MCF 10A (cell line): ENCODE results near the gene TAF9. TPM values are rescaled to one million over a fixed set of nuclear protein-coding genes. Genes with fewer than 3 reads are reported as not detected.

Experiments used
- BruUV-seq: library from RNA; stranded (reverse); fragments of 400-500 nt; replicated peaks from 2 replicates; lab custom pipeline; 2021; lab: Mats Ljungman, UMichigan
- CTCF ChIA-PET: fragments of 300-600 bp; sonication (Branson Sonifier 250); formaldehyde crosslinking; extraction: SDS; loops from one replicate; lab custom pipeline; 2021; ENCODE audit warnings: antibody characterized with exemption, inconsistent platforms; lab: Yijun Ruan, JAX
- POLR2A ChIA-PET: fragments of 300-600, 350-650 bp; sonication (Branson Sonifier 250); formaldehyde crosslinking; extraction: SDS; loops from one replicate; lab custom pipeline; 2020; ENCODE audit warnings: antibody characterized with exemption, inconsistent platforms; lab: Yijun Ruan, JAX
- DNase-seq: peaks from one replicate; pipeline ENCODE4 v3.0.0-alpha.2; 2018; ENCODE audit not compliant: unreplicated experiment
- H3K27ac Mint-ChIP-seq: one replicate; pipeline ENCODE4 v1.8.0; 2022; ENCODE audit warnings: mild to moderate bottlenecking, low read depth, mixed read lengths; ENCODE audit not compliant: unreplicated experiment
- H3K27me3 Mint-ChIP-seq: one replicate; pipeline ENCODE4 v1.8.0; 2022; ENCODE audit warnings: mixed read lengths; ENCODE audit not compliant: insufficient read depth, unreplicated experiment
- H3K36me3 Mint-ChIP-seq: one replicate; pipeline ENCODE4 v1.8.0; 2022; ENCODE audit warnings: mild to moderate bottlenecking, moderate library complexity, mixed read lengths; ENCODE audit not compliant: insufficient read depth, unreplicated experiment
- H3K4me1 Mint-ChIP-seq: one replicate; pipeline ENCODE4 v1.8.0; 2022; ENCODE audit warnings: mixed read lengths; ENCODE audit not compliant: insufficient read depth, unreplicated experiment
- H3K4me3 Mint-ChIP-seq: one replicate; pipeline ENCODE4 v1.8.0; 2022; ENCODE audit warnings: mild to moderate bottlenecking, moderate library complexity, mixed read lengths; ENCODE audit not compliant: unreplicated experiment
- H3K9me3 Mint-ChIP-seq: one replicate; pipeline ENCODE4 v1.8.0; 2022; ENCODE audit warnings: mixed read lengths; ENCODE audit not compliant: unreplicated experiment
- CTCF ChIP-seq: fragments of 200-600 bp; IDR thresholded peaks from one replicate; pipeline ENCODE4 v1.8.0; 2022; ENCODE audit warnings: antibody characterized with exemption, mild to moderate bottlenecking; ENCODE audit not compliant: unreplicated experiment
- intact Hi-C: fragments of 100-400 bp; cut with micrococcal nuclease; formaldehyde crosslinking; loops from 2 replicates; pipeline ENCODE4 v1.14.1; 2022
- total RNA-seq: library from RNA; stranded (reverse); gene quantifications from 2 replicates; pipeline ENCODE4 v1.2.3, GENCODE V29; 2022

The TAF9 gene
- total RNA-seq, 1 experiment from 2014 or later: 149 TPM

GRCh38 chr5:69416180-69416579 is 46.9 kb upstream of the TAF9 start:
- TSS peak; percentile 38 for BruUV-seq
- H3K36me3 Mint-ChIP-seq: peaks cover 21% of the 10 kb centered on the region
- TF ChIP-seq CTCF: no peak
- H3K4me3 Mint-ChIP-seq: peak overlapping the region; percentile 87
- peaks cover 16% of the 10 kb centered on the region for H3K4me1 Mint-ChIP-seq
- intact Hi-C loops: no loop called here
- POLR2A ChIA-PET: interaction anchor here (0.6 to 4.1 kb wide), 10 partner anchors 9 to 322 kb away, joined by 3 to 45 read pairs (median 3); partner anchors contain the start of genes CCDC125 and OCLN
- H3K27ac Mint-ChIP-seq: peak overlapping the region; percentile 90
- no peaks in the 10 kb centered on the region for H3K27me3 Mint-ChIP-seq
- CTCF ChIA-PET: interaction anchor here (0.6 to 1.5 kb wide), 3 partner anchors 13 to 81 kb away, joined by 3 to 4 read pairs (median 3); no protein-coding TSS in a partner anchor
- H3K9me3 Mint-ChIP-seq: no peaks in the 10 kb centered on the region
- DNase-seq: peak; percentile 14

GRCh38 chr5:69415584-69415958 is 46.3 kb upstream of the TAF9 start:
- Mint-ChIP-seq H3K4me1 (peaks cover 16% of the 10 kb centered on the region), H3K27ac (peak overlapping the region; percentile 90), H3K27me3 (no peaks in the 10 kb centered on the region), H3K4me3 (peak overlapping the region; percentile 87), H3K36me3 (peaks cover 17% of the 10 kb centered on the region), H3K9me3 (no peaks in the 10 kb centered on the region)
- ChIA-PET POLR2A (interaction anchor here (0.6 to 4.1 kb wide), 10 partner anchors 10 to 321 kb away, joined by 3 to 45 read pairs (median 4); partner anchors contain the start of genes CCDC125, OCLN and RAD17), CTCF (interaction anchor here (1.5 kb wide), 1 partner anchor 14 kb away, joined by 3 read pairs; no protein-coding TSS in a partner anchor)
- TF ChIP-seq CTCF: no peak
- peak; percentile 44 for DNase-seq
- BruUV-seq: no TSS peak
- intact Hi-C loops: no loop called here

GRCh38 chr5:69414885-69415583 is 45.7 kb upstream of the TAF9 start, which contains the start of gene MARVELD2:
MARVELD2 (plus strand) TSS chr5:69415116; CDS start chr5:69419386, 4,270 bp downstream.
- Mint-ChIP-seq H3K27me3 (no peaks in the 10 kb centered on the region), H3K4me3 (peak within 1 kb of the TSS; percentile 87), H3K27ac (peak within 1 kb of the TSS; percentile 90), H3K36me3 (peaks cover 21% of the 10 kb centered on the region), H3K9me3 (no peaks in the 10 kb centered on the region), H3K4me1 (peaks cover 16% of the 10 kb centered on the region)
- CTCF ChIA-PET: interaction anchor here (0.6 to 1.5 kb wide), 4 partner anchors 14 to 372 kb away, joined by 3 to 4 read pairs (median 3); no protein-coding TSS in a partner anchor
- DNase-seq: peak; percentile 91
- peak; percentile 50 for TF ChIP-seq CTCF
- BruUV-seq: no TSS peak
- intact Hi-C loops: no loop called here
- POLR2A ChIA-PET: interaction anchor here (0.6 to 4.1 kb wide), 10 partner anchors 11 to 321 kb away, joined by 3 to 45 read pairs (median 3); partner anchors contain the start of gene RAD17

GRCh38 chr5:69404659-69405330 is 35.5 kb upstream of the TAF9 start:
- ChIA-PET CTCF (no interaction called here), POLR2A (interaction anchor here (0.6 to 1.6 kb wide), 3 partner anchors 10 to 978 kb away, joined by 3 to 5 read pairs (median 3); partner anchors contain the start of gene MARVELD2)
- no peaks in the 10 kb centered on the region for H3K27me3 Mint-ChIP-seq
- peaks cover 49% of the 10 kb centered on the region for H3K36me3 Mint-ChIP-seq
- H3K4me1 Mint-ChIP-seq: no peaks in the 10 kb centered on the region
- H3K4me3 Mint-ChIP-seq: no peak overlapping the region
- H3K27ac Mint-ChIP-seq: no peak overlapping the region
- no peak for DNase-seq
- no peaks in the 10 kb centered on the region for H3K9me3 Mint-ChIP-seq
- BruUV-seq: no TSS peak
- TF ChIP-seq CTCF: no peak
- intact Hi-C loops: no loop called here
